NCI-H1048 (cell line): ENCODE data around the gene PLD4.
"Not testable (repeated sequence)": the region's sequence is repeated elsewhere in the genome, so short reads cannot be mapped to it uniquely, and the experiment has no call there.

Experiments
- DNase-seq: peaks from one replicate; lab custom pipeline; 2025; lab: John Stamatoyannopoulos, UW

Gene PLD4

GRCh38 chr14:104898870-104899510 lies 25.7 kb upstream of the PLD4 start:
- DNase-seq, result no peak

GRCh38 chr14:104899781-104900180 lies 24.9 kb upstream of the PLD4 start:
- no peak for DNase-seq

GRCh38 chr14:104900639-104901512 lies 23.8 kb upstream of the PLD4 start:
- DNase-seq, result no peak

- DNase-seq, result no peak
Measured at GRCh38 chr14:104903990-104904389, 20.7 kb upstream of the PLD4 start.

GRCh38 chr14:104904650-104905578 lies 19.8 kb upstream of the PLD4 start:
- not testable (repeated sequence) for DNase-seq

- DNase-seq, result not testable (repeated sequence)
Measured at GRCh38 chr14:104905579-104905933, 19.1 kb upstream of the PLD4 start.

- DNase-seq, result no peak
Measured at GRCh38 chr14:104908303-104908702, 16.4 kb upstream of the PLD4 start.

GRCh38 chr14:104912053-104912452 lies 12.6 kb upstream of the PLD4 start:
- no peak for DNase-seq

- DNase-seq, result no peak
Measured at GRCh38 chr14:104913435-104913834, 11.2 kb upstream of the PLD4 start.

- DNase-seq, result no peak
Measured at GRCh38 chr14:104917116-104917515, 7.6 kb upstream of the PLD4 start.

GRCh38 chr14:104917993-104918392 lies 6.7 kb upstream of the PLD4 start:
- no peak for DNase-seq

- DNase-seq, result not testable (repeated sequence)
Measured at GRCh38 chr14:104919152-104919992, 5.3 kb upstream of the PLD4 start.

- no peak for DNase-seq
Measured at GRCh38 chr14:104919993-104920315, 4.7 kb upstream of the PLD4 start.

- DNase-seq, result no peak
Measured at GRCh38 chr14:104923640-104924420, 849 bp upstream of the PLD4 start.

- no peak for DNase-seq
Measured at GRCh38 chr14:104925214-104925854, 655 bp downstream of the PLD4 start.

GRCh38 chr14:104925855-104926609 lies 1.4 kb downstream of the PLD4 start:
- DNase-seq, result no peak

- no peak for DNase-seq
Measured at GRCh38 chr14:104926619-104927431, 2.1 kb downstream of the PLD4 start.

- no peak for DNase-seq
Measured at GRCh38 chr14:104927432-104927816, 2.7 kb downstream of the PLD4 start.

GRCh38 chr14:104927901-104928300 lies 3.2 kb downstream of the PLD4 start:
- DNase-seq, result no peak
